NCI-H1694 treated with DMSO at 0.1 percent for 48 hours (cell line): ENCODE measurements around the gene BRICD5.

Experiments used
- DNase-seq: peaks from one replicate; lab custom pipeline; 2025; lab: John Stamatoyannopoulos, UW

Gene BRICD5

GRCh38 chr16:2163211-2163881, 47.3 kb downstream of the BRICD5 start:
- DNase-seq, result no peak

- no peak for DNase-seq
These were observed 48.0 kb downstream of the BRICD5 start for GRCh38 chr16:2162676-2163118.

GRCh38 chr16:2161911-2162310, 48.8 kb downstream of the BRICD5 start:
- DNase-seq, result no peak

- DNase-seq, result no peak
These were observed 49.6 kb downstream of the BRICD5 start for GRCh38 chr16:2160915-2161551.
